Measurements from ENCODE around the gene DPEP1.
"Not testable (repeated sequence)": the region's sequence is repeated elsewhere in the genome, so short reads cannot be mapped to it uniquely, and the experiment has no call there.

DPEP1 gene

DNA sequence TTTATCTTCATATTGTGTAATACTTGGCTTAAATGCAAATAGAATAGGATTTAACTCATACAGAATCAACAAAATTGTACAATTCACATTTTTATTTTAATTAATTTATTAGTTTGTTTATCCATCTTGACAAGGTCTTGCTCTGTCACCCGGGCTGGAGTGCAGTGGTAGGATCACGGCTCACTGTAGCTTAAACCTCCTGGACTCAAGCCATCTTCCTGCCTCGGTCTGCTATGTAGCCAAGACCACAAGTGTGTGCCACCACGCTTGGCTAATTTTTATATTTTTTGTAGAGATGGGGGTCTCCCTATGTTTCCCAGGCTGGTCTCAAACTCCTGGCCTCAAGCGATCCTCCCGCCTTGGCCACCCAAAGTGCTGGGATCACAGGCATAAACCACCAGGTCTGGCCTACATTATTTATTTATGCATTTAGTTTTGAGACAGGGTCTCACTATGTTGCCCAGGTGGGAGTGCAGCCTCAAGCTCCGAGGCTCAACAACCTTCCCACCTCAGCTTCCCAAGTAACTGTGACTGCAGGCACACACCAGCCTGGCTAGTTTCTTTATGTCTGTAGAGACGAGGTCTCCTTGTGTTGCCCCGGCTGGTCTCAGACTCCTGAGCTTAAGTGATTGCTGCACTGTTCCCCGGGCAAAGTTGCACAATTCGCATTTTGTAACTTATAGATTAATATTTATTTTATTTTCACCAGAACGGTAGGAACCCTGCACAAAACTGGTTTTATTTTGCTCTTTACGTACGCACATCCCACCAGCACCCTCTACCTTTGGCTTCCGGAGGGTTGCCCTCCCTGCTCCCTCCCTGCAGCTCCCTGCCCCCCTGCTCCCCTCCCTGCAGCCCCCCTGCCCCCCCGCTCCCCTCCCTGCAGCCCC, 4.9 kb downstream of the DPEP1 start:
- in situ Hi-C loops (cut with MboI; ENCODE audit: low sequenced_read_pairs), result no loop called here

DNA sequence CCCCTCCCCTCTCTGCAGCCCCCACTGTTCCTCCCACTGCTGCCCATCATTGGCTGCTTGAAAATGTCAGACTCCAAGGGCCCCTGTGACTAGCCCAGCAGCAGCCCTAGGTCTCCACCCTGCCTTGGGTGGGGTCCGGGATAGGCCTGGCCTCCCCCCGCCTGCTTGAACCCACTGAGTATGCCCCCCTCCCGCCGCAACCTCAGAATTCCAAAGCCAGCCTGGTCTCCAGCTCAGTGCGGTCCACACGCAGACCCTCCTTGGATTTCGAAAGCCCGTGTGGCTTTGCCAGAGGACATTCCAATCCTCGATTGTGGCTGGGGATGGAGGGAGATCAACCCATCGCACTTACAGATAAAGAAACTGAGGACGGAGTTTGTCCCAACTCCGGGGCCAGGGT, 6.4 kb downstream of the DPEP1 start:
- in situ Hi-C loops (cut with MboI; ENCODE audit: low sequenced_read_pairs), result no loop called here

DNA sequence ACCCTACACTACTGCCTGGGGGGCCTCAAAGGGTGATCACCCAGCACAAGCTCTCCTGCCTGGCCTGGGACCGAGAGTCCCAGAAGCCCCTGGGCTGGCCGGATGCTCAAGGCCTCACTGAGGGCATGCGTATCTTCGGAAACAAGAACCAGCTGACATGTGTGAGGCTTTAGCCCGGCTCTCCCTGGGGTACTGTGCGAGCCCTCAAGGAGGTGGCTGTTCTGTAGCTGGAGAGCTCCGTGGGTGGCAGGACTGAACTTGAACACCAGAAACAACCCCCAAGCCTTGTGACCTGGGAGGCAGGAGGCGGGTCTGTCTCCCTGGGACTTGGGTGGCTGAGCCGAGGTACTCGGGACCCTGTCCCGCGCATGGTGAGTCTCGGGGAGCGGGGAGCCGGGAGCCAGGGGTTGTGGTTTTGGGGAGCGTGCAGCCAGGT, 7.0 kb downstream of the DPEP1 start:
- in situ Hi-C loops (cut with MboI; ENCODE audit: low sequenced_read_pairs), result no loop called here

DNA sequence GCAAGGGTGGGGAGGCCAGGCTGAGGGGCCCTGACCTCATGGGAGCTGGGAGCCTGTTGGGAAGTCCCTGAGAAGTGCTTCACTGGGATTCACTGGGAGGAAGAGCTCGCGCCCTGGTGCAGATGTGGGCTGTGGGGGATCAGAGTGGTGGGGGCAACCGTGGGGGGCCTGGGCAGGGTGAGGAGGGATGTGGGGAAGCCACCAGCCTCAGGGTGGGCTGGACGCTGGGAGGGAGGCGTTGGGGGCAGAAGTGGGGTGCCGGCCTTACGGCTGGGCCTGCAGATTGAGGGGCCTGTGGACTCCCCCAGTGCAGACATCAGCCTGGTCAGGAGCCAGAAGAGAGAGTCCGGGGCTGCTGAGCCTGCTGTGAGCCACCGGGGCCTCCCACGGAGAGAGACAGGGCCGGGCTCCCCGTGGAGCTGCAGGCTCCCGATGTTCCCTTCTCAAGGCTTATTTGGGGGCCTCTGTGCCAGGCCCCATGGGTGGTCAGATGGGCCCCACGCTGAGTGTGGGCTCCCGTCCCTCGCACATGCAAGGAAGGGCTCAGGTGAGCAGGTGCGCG, 7.8 kb downstream of the DPEP1 start:
- in situ Hi-C loops (cut with MboI; ENCODE audit: low sequenced_read_pairs), result no loop called here

DNA sequence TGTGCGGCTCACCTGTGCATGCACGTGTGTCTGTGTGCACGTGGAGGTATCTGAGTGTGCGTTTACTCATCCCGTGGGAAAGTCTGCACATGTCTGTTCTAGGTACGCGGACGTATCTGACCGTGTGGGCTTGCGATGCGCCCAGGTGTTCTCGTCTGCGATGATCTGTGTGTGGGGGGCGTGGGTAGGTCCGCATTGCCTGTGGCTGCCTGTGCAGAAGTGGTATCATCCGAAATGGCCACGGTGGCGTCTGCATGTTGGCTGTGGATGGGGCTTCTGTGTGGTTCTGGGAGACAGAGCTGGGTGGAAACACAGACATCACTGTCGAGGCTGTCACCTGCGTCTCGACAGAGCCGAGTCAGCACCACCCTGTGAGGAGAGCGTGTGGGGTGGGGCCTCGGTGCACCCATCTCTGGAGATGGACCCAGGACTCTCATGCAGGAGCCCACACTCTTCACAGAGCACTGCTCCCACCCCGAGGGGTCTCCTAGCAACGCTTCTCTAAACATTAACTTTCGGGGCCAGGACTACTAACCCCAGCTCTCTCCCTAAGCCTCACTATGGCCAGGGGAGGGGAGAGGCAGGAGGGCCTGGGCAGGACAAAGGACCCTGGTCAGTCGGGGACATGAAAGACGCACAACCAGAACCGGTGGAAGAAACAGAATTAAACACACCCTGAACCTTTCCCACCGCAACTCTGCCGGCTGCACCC, 8.4 kb downstream of the DPEP1 start:
- in situ Hi-C loops (cut with MboI; ENCODE audit: low sequenced_read_pairs), result no loop called here

DNA sequence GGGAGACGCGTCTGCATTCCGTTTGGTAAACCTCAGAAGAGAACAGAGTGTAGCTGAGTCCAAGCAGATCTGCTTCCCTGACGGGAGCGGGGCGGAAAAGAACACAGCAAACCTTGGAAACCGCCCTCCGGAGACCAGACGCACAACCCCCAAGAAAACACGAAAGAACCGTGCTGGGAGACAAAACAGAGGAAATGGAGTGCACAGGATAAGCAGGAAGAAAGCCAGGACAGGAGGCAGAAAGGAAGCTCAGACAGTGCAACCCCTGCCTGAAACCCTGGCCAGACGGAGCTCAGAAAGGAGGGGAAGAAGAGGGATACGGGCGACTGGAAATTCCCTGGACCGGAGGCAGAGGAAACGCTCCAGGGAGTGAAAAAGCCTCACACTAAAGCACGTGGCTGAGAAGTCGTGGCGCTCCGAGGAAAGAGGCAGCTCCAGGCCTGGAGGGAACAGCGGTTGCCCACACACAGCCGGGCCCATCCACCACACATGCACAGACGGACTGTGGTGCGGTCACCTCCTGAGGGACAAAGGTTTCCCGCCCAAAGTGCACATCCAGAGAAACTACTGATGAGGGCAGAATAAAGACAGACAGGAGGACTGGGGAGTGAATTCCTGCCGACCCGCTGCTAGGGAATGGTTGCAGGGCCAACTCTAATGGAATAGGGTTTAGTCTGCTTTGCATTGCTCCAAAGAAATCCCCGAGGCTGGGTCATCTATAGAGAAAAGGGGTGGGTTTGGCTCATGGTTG, 10.2 kb downstream of the DPEP1 start:
- in situ Hi-C loops (cut with MboI; ENCODE audit: low sequenced_read_pairs), result no loop called here

GRCh38 chr16:89624777-89625761, 11.6 kb downstream of the DPEP1 start:
- in situ Hi-C loops (cut with MboI; ENCODE audit: low sequenced_read_pairs), result no loop called here

DNA sequence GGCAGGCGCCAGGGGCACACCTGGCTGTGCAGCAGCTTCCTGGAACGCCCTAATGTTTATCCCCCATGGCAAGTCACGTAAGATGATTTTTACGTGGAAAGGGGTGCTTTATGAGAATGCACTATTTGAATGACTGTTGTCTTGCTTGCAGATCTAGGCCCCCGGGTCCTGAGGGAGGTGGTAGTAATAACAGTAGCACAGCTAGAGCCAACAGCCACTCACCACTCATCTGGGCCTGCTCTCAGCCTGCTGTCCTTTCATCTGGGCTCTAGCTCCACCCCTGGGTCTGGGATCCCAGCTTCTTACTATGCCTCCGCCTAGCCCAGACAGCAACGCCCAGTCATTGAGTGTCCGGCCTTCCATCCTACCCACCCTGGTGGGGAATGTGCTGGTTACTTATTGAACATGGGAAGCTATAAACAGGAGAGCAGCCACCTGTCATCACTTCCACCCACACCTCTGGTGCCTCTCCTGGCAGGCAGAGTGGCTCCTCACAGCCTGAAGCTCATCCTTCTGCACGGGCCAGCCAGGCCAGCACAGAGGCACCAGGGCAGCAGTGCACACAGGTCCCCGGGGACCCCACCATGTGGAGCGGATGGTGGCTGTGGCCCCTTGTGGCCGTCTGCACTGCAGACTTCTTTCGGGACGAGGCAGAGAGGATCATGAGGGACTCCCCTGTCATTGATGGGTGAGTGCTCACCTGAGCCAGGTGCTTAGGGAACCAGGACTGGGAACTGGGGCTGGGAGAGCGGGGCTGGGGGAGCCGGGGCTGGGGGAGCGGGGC, 16.6 kb downstream of the DPEP1 start:
- in situ Hi-C loops (cut with MboI; ENCODE audit: low sequenced_read_pairs), result no loop called here

DNA sequence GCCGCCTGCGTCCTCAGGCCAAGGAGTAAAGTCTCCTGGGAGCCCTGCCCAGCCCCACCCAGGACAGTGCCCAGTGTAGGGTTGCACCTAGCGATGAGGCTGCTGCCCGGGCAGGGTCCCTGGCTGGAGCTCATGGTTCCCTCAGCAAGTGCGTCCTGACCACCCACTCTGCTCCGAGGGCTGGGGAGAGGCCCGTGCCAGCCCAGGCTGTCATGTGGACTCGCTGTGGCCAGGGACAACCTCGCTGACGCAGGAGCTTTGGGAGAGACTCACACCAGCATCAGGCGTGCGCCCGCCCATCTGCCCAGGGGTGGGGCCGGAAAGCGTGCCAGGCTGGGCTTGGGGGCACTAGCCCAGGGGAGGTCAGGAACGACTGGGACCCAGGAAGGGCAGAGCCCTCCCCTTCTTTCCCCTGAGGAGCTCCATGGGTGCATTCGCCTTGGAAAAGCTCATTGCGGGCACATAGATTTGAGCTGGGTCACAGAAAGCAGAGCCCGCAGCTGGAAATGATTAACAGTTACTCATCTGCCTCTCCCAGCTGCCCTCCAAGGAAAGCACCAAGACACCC, 19.7 kb downstream of the DPEP1 start:
- in situ Hi-C loops (cut with MboI; ENCODE audit: low sequenced_read_pairs), result no loop called here

GRCh38 chr16:89634463-89635385, 21.3 kb downstream of the DPEP1 start:
- in situ Hi-C loops (cut with MboI; ENCODE audit: low sequenced_read_pairs), result not testable (repeated sequence)

GRCh38 chr16:89636663-89637062, 23.2 kb downstream of the DPEP1 start:
- in situ Hi-C loops (cut with MboI; ENCODE audit: low sequenced_read_pairs), result no loop called here

GRCh38 chr16:89637379-89637778, 23.9 kb downstream of the DPEP1 start:
- in situ Hi-C loops (cut with MboI; ENCODE audit: low sequenced_read_pairs), result no loop called here

- in situ Hi-C loops (cut with MboI; ENCODE audit: low sequenced_read_pairs), result no loop called here
Measured at GRCh38 chr16:89638455-89638854, 25.0 kb downstream of the DPEP1 start.

- in situ Hi-C loops (cut with MboI; ENCODE audit: low sequenced_read_pairs), result no loop called here
Measured at GRCh38 chr16:89639385-89639784, 25.9 kb downstream of the DPEP1 start.

DNA sequence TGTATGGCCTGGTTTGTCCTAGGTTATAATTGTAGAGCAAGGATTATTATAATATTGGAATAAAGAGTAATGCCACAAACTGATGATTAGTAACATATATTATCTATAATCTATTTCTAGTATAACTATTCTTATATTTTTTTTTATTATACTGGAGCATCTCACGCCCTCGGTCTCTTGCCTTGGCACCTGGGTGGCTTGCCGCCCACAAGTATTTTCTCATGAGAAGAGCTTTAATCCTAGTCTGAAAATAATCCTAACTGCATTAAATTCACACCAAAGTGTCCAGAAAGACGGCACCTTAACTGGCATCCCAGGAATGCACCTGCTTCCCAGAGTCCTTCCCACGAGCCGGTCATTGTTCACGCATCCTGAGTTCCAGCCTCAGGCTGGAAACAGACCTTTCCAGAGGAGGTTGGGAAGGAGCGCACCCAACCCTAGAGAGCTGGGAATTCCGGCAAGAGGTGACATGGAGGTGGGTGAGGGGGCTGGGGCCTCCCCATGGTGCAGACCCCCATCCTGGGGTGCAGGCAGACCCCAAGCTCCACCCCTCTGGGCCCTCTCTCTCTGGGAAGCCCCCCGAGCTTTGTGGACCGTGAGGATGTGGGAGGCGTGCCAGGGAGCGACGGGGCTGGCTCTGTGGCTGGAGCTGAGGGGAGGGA, 28.1 kb downstream of the DPEP1 start:
- in situ Hi-C loops (cut with MboI; ENCODE audit: low sequenced_read_pairs), result no loop called here

DNA sequence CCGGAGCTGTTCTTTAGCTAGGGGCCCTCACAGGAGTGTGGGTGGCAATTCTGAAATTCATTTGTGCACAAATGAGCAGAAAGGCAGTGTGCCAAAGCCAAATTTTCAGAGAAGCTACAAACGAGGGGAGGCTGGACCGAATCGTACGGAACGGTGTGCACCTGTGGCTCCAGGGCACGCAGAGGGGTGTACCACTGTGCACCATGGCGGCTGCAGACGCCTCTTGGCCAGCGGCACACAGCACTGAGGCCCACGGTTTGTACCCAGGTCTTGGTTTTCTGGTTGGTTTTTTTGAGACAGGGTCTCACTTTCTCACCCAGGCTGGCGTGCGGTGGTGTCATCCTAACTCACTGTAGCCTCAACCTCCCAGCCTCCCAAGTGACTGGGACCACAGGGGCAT, 29.1 kb downstream of the DPEP1 start:
- in situ Hi-C loops (cut with MboI; ENCODE audit: low sequenced_read_pairs), result no loop called here

GRCh38 chr16:89643769-89644300, 30.4 kb downstream of the DPEP1 start:
- in situ Hi-C loops (cut with MboI; ENCODE audit: low sequenced_read_pairs), result no loop called here
